ENCODE results near the gene PRIMA1.

PRIMA1 gene

DNA sequence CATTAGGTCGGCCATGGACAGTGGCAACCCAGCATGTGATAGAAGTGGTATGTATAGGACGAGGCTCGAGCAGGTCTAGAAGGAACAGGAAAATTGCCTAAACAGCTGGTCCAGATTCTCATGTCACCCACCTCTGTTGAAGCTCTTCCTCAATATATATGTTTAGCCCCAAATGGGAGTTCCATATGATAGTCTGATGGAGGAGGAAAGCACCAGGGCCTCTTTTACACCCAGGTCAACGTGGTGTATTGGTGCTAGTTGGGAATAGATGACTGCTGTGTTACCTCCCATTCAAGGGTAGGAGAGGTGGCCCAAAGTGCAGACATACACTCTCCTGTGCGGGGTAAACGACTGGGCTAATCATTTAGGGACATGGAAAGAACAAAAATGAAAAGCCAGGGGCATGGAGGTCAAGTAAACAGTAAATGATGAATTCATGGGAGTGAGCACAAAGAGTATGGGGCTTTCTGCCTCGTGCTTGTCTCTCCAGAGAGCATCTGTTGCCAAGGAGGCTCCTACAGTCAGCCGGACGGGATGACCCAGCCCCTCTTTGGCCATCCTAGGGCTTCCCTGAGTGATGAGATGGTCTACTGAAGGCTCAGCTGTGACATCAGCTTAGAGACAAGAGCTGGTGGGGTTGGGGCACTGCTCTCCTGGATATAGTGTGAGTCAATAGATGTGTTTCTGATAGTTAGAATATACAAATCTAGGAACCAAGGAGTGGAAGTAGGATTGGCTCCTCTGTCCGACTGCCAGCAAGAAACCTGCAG is 5.5 kb upstream of the PRIMA1 start:
- H2AFZ ChIP-seq (ENCODE audit: low read depth, low read length, severe bottlenecking): no peak overlapping the region
- H3K9ac ChIP-seq (ENCODE audit: low read length): no peak overlapping the region
- H3K4me3 ChIP-seq (ENCODE audit: insufficient read depth, low read length, poor library complexity, severe bottlenecking): no peak overlapping the region
- H3K9me2 ChIP-seq (replicated peaks; ENCODE audit: insufficient read depth, low read length): no peaks in the 10 kb centered on the region
- H3K27ac ChIP-seq (ENCODE audit: low read depth, low read length): no peak overlapping the region
- H3K4me2 ChIP-seq (ENCODE audit: low read depth, low read length, poor library complexity, severe bottlenecking): no peak overlapping the region
- H3K79me2 ChIP-seq (ENCODE audit: insufficient read depth, low read length): no peaks in the 10 kb centered on the region
- H3K36me3 ChIP-seq (ENCODE audit: low read length): no peaks in the 10 kb centered on the region
- no peak for TF ChIP-seq EZH2phosphoT487 (conservative IDR thresholded peaks at IDR 0.05; ENCODE audit: low read length)
- TF ChIP-seq, protein P1, sequence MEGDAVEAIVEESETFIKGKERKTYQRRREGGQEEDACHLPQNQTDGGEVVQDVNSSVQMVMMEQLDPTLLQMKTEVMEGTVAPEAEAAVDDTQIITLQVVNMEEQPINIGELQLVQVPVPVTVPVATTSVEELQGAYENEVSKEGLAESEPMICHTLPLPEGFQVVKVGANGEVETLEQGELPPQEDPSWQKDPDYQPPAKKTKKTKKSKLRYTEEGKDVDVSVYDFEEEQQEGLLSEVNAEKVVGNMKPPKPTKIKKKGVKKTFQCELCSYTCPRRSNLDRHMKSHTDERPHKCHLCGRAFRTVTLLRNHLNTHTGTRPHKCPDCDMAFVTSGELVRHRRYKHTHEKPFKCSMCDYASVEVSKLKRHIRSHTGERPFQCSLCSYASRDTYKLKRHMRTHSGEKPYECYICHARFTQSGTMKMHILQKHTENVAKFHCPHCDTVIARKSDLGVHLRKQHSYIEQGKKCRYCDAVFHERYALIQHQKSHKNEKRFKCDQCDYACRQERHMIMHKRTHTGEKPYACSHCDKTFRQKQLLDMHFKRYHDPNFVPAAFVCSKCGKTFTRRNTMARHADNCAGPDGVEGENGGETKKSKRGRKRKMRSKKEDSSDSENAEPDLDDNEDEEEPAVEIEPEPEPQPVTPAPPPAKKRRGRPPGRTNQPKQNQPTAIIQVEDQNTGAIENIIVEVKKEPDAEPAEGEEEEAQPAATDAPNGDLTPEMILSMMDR (IDR thresholded peaks at IDR 0.05; ENCODE audit: insufficient read depth, low read length, poor library complexity, severe bottlenecking): no peak
- H3K27me3 ChIP-seq (ENCODE audit: low read length): no peaks in the 10 kb centered on the region; the same call in 1 of the 2 replicates
- H4K20me1 ChIP-seq (ENCODE audit: low read depth, low read length): no peaks in the 10 kb centered on the region
- no peaks in the 10 kb centered on the region for H3F3A ChIP-seq (ENCODE audit: insufficient read depth)
- no peaks in the 10 kb centered on the region for H3K9me3 ChIP-seq (ENCODE audit: insufficient read depth, low read length)

DNA sequence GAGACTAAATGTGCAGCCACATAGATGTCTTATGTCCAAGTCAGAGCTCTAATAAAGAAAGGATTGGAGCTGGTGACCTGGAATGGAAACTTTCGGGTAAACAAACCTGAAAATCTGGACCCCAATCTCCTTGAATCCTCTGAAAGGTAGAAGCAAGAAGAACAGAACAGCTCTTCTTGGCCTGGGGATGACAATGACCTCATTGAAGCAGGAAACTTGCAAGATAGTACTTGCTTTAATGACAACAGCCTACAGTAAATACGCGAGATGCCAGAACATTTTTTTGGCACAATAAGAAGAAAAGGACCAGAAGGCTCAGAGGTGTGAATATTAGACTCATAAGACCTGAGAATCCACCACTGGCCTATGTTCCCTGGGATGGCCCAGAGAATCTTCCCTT is 4.1 kb upstream of the PRIMA1 start:
- no peak overlapping the region for H3K27ac ChIP-seq (ENCODE audit: low read depth, low read length)
- TF ChIP-seq EZH2phosphoT487 (conservative IDR thresholded peaks at IDR 0.05; ENCODE audit: low read length): no peak
- TF ChIP-seq, protein P1 (IDR thresholded peaks at IDR 0.05; ENCODE audit: insufficient read depth, low read length, poor library complexity, severe bottlenecking): no peak
- H4K20me1 ChIP-seq (ENCODE audit: low read depth, low read length): no peaks in the 10 kb centered on the region
- no peaks in the 10 kb centered on the region for H3K79me2 ChIP-seq (ENCODE audit: insufficient read depth, low read length)
- H3K9me3 ChIP-seq (ENCODE audit: insufficient read depth, low read length): no peaks in the 10 kb centered on the region
- H3F3A ChIP-seq (ENCODE audit: insufficient read depth): no peaks in the 10 kb centered on the region
- no peak overlapping the region for H2AFZ ChIP-seq (ENCODE audit: low read depth, low read length, severe bottlenecking)
- no peak overlapping the region for H3K4me2 ChIP-seq (ENCODE audit: low read depth, low read length, poor library complexity, severe bottlenecking)
- H3K36me3 ChIP-seq (ENCODE audit: low read length): no peaks in the 10 kb centered on the region
- H3K27me3 ChIP-seq (ENCODE audit: low read length): no peaks in the 10 kb centered on the region; the same call in 1 of the 2 replicates
- no peak overlapping the region for H3K9ac ChIP-seq (ENCODE audit: low read length)
- H3K9me2 ChIP-seq (replicated peaks; ENCODE audit: insufficient read depth, low read length): no peaks in the 10 kb centered on the region
- no peak overlapping the region for H3K4me3 ChIP-seq (ENCODE audit: insufficient read depth, low read length, poor library complexity, severe bottlenecking)

GRCh38 chr14:93790966-93791365 is 2.7 kb upstream of the PRIMA1 start:
- no peak for TF ChIP-seq EZH2phosphoT487 (conservative IDR thresholded peaks at IDR 0.05; ENCODE audit: low read length)
- TF ChIP-seq, protein P1 (IDR thresholded peaks at IDR 0.05; ENCODE audit: insufficient read depth, low read length, poor library complexity, severe bottlenecking): no peak
- H3K9ac ChIP-seq (ENCODE audit: low read length): no peak overlapping the region
- H3K4me2 ChIP-seq (ENCODE audit: low read depth, low read length, poor library complexity, severe bottlenecking): no peak overlapping the region

More at GRCh38 chr14:93790966-93791365, 2.7 kb upstream of the PRIMA1 start:
- Histone ChIP-seq H3K27me3 (ENCODE audit: low read length) (no peaks in the 10 kb centered on the region; the same call in 1 of the 2 replicates), H3K27ac (ENCODE audit: low read depth, low read length) (no peak overlapping the region), H3K9me3 (ENCODE audit: insufficient read depth, low read length) (no peaks in the 10 kb centered on the region), H3K4me3 (ENCODE audit: insufficient read depth, low read length, poor library complexity, severe bottlenecking) (no peak overlapping the region), H3K9me2 (replicated peaks; ENCODE audit: insufficient read depth, low read length) (no peaks in the 10 kb centered on the region), H3K79me2 (ENCODE audit: insufficient read depth, low read length) (no peaks in the 10 kb centered on the region), H2AFZ (ENCODE audit: low read depth, low read length, severe bottlenecking) (no peak overlapping the region), H3F3A (ENCODE audit: insufficient read depth) (no peaks in the 10 kb centered on the region), H4K20me1 (ENCODE audit: low read depth, low read length) (no peaks in the 10 kb centered on the region), H3K36me3 (ENCODE audit: low read length) (no peaks in the 10 kb centered on the region)
